HepG2 (cell line): ENCODE data around the gene KIAA0232. TPM values are rescaled to one million over a fixed set of nuclear protein-coding genes. Genes with fewer than 3 reads are reported as not detected.
A peak's percentile ranks its signal among the peaks of the same experiment; 100 is the strongest.

Source experiments
- FOXA1 ChIP-seq, 2 experiments: fragments of 450-650 bp in 1 of 2; sonication (generic) in 1 of 2; formaldehyde crosslinking in 1 of 2; IDR thresholded peaks; 2 replicates each; pipeline versions ENCODE4 v1.4.0 to v1.6.1; 2016 to 2020; ENCODE audit warnings: missing genetic modification reagents in 1 of 2
- FOXK2 ChIP-seq: fragments of 450-650 bp; IDR thresholded peaks from 2 replicates; pipeline ENCODE4 v1.6.1; 2016
- GATAD2A ChIP-seq: IDR thresholded peaks from 2 replicates; pipeline ENCODE4 v1.6.1; 2016
- KDM2A ChIP-seq: sonication (generic); formaldehyde crosslinking; IDR thresholded peaks from 2 replicates; pipeline ENCODE4 v1.4.0; 2020; ENCODE audit warnings: low read depth, missing genetic modification reagents, borderline replicate concordance
- MIXL1 ChIP-seq: IDR thresholded peaks from 2 replicates; pipeline ENCODE4 v1.6.1; 2016
- MXD3 ChIP-seq: IDR thresholded peaks from 2 replicates; pipeline ENCODE4 v1.6.1; 2016; ENCODE audit warnings: mild to moderate bottlenecking, missing biosample characterization, missing genetic modification reagents
- PAXIP1 ChIP-seq: sonication (generic); formaldehyde crosslinking; conservative IDR thresholded peaks from 2 replicates; pipeline ENCODE4 v1.4.0; 2020; ENCODE audit warnings: mild to moderate bottlenecking, missing genetic modification reagents, moderate library complexity
- PRDM4 ChIP-seq: sonication (generic); formaldehyde crosslinking; IDR thresholded peaks from 2 replicates; pipeline ENCODE4 v1.9.0; 2021; ENCODE audit warnings: missing genetic modification reagents, borderline replicate concordance
- PRPF4 ChIP-seq: fragments of 200-400 bp; formaldehyde crosslinking; IDR thresholded peaks from 2 replicates; pipeline ENCODE4 v1.6.1; 2016; ENCODE audit warnings: low read length, low read depth; ENCODE audit not compliant: poor library complexity, severe bottlenecking
- SMARCC2 ChIP-seq: fragments of 450-650 bp; IDR thresholded peaks from 2 replicates; pipeline ENCODE4 v1.6.1; 2017; ENCODE audit warnings: antibody characterized with exemption, mild to moderate bottlenecking
- TBL1XR1 ChIP-seq: fragments of 150-350 bp; IDR thresholded peaks from 2 replicates; pipeline ENCODE4 v1.6.1; 2014; ENCODE audit warnings: borderline replicate concordance, low read length; ENCODE audit not compliant: partially characterized antibody
- TCF7L2 ChIP-seq: IDR thresholded peaks from 2 replicates; pipeline ENCODE4 v1.6.1; 2011; ENCODE audit warnings: mild to moderate bottlenecking, low read depth, low read length, moderate library complexity
- THAP11 ChIP-seq: IDR thresholded peaks from 2 replicates; pipeline ENCODE4 v1.6.1; 2016; ENCODE audit warnings: missing biosample characterization, missing genetic modification reagents
- ZBTB38 ChIP-seq: sonication (generic); formaldehyde crosslinking; IDR thresholded peaks from 2 replicates; pipeline ENCODE4 v1.5.1; 2020; ENCODE audit warnings: mild to moderate bottlenecking, missing genetic modification reagents
- ZNF292 ChIP-seq: sonication (generic); formaldehyde crosslinking; IDR thresholded peaks from 2 replicates; pipeline ENCODE4 v1.8.1; 2022; ENCODE audit warnings: mild to moderate bottlenecking, low read depth, missing genetic modification reagents, borderline replicate concordance
- ZNF329 ChIP-seq: sonication (generic); formaldehyde crosslinking; IDR thresholded peaks from 2 replicates; pipeline ENCODE4 v1.9.0; 2021; ENCODE audit warnings: low read depth, mild to moderate bottlenecking, missing genetic modification reagents
- ZNF441 ChIP-seq: sonication (generic); formaldehyde crosslinking; IDR thresholded peaks from 2 replicates; pipeline ENCODE4 v1.7.0; 2021; ENCODE audit warnings: missing genetic modification reagents, borderline replicate concordance
- ZNF597 ChIP-seq: sonication (generic); formaldehyde crosslinking; IDR thresholded peaks from 2 replicates; pipeline ENCODE4 v1.5.0; 2020; ENCODE audit warnings: missing genetic modification reagents
- ZSCAN30 ChIP-seq: sonication (generic); formaldehyde crosslinking; IDR thresholded peaks from 2 replicates; pipeline ENCODE4 v1.5.0; 2020; ENCODE audit warnings: mild to moderate bottlenecking, missing genetic modification reagents
- ZSCAN31 ChIP-seq: sonication (generic); formaldehyde crosslinking; IDR thresholded peaks from 2 replicates; pipeline ENCODE4 v1.5.0; 2020; ENCODE audit warnings: low read depth, mild to moderate bottlenecking, missing genetic modification reagents
- polyA plus RNA-seq, 8 experiments: library from polyadenylated mRNA; depleted of rRNA in 3 of 8; stranded (reverse) in 7 of 8; unstranded in 1 of 8; fragments of >200 nt; fragmentation: Illumina TruSeq in 4 of 8; extraction: Trizol in 4 of 8; gene quantifications; 2 replicates each; pipeline versions ENCODE4 v1.2.1 to v1.2.3, GENCODE V29; 2011 to 2016; ENCODE audit warnings: low read depth in 4 of 8, missing spikeins in 1 of 8, mixed read lengths in 1 of 8; ENCODE audit not compliant: insufficient read depth in 1 of 8
- total RNA-seq, 5 experiments: library from RNA; depleted of rRNA; stranded (reverse); fragments of >200 nt; fragmentation: Illumina TruSeq; extraction: Trizol; gene quantifications; 2 replicates each; pipeline ENCODE4 v1.2.3, GENCODE V29; 2016; ENCODE audit warnings: low read depth in 1 of 5

KIAA0232 gene
- total and polyA plus RNA-seq, 2 of the 13 experiments (the other 11 are each of a cell fraction or from before 2014, with no cell fraction given): 7.8 to 17.1 TPM

GRCh38 chr4:6751611-6752485 lies 30.7 kb upstream of the KIAA0232 start (continued):
- TF ChIP-seq PAXIP1: peak; percentile 59; the same call in 1 of the 2 replicates
- TF ChIP-seq PRPF4: peak; percentile 48
- TF ChIP-seq ZSCAN31 (CRISPR knock-in tag): 0 out of 2 replicates have a peak, but pooled peaks have one; percentile 31
- TF ChIP-seq THAP11: peak; percentile 14; the same call in 1 of the 2 replicates
- TF ChIP-seq ZNF329 (CRISPR knock-in tag): no peak
- TF ChIP-seq ZNF292 (CRISPR knock-in tag): no peak; the same call in 1 of the 2 replicates
- TF ChIP-seq FOXA1 (IDR thresholded peaks at IDR 0.05): peak; percentile 61; the same call in 1 of the 2 replicates
- peak; percentile 58 for TF ChIP-seq FOXA1 (CRISPR knock-in tag; IDR thresholded peaks at IDR 0.05)
- peak; percentile 62; the same call in 1 of the 2 replicates for TF ChIP-seq FOXK2
- TF ChIP-seq KDM2A (CRISPR knock-in tag): 0 out of 2 replicates have a peak, but pooled peaks have one; percentile 17
- TF ChIP-seq PRDM4: no peak
- no peak for TF ChIP-seq TCF7L2
- TF ChIP-seq TBL1XR1: no peak
- no peak for TF ChIP-seq ZNF597 (CRISPR knock-in tag)
- peak; percentile 62; the same call in 1 of the 2 replicates for TF ChIP-seq ZBTB38 (CRISPR knock-in tag)
- peak; percentile 54; the same call in 1 of the 2 replicates for TF ChIP-seq GATAD2A (CRISPR knock-in tag)
- no peak for TF ChIP-seq MXD3
- TF ChIP-seq MIXL1 (CRISPR knock-in tag): 0 out of 2 replicates have a peak, but pooled peaks have one; percentile 12
- no peak for TF ChIP-seq SMARCC2
- TF ChIP-seq ZNF441: 0 out of 2 replicates have a peak, but pooled peaks have one; percentile 22
- peak; percentile 83 for TF ChIP-seq ZSCAN30
